Cardiac fibroblast (primary cell): ENCODE measurements around the gene ANLN.

Experiments used
- DNase-seq, 2 donors: peaks; one replicate each; pipeline versions ENCODE4 v3.0.0 to v3.0.0-alpha.2; 2010; ENCODE audit warnings: low read depth in 2 of 2
- H3K4me3 ChIP-seq, 2 donors: replicated peaks in 1 of 2; 1 replicate in 1 of 2; 2 replicates in 1 of 2; pipeline ENCODE4 v1.5.1; 2011; ENCODE audit warnings: low read depth in 2 of 2, low read length in 2 of 2, mild to moderate bottlenecking in 2 of 2, moderate library complexity in 1 of 2
- CTCF ChIP-seq: IDR thresholded peaks from one replicate; pipeline ENCODE4 v1.5.1; 2011; ENCODE audit warnings: low read depth, mild to moderate bottlenecking, low read length, inconsistent platforms

Gene ANLN

GRCh38 chr7:36469236-36469635 is 79.6 kb downstream of the ANLN start:
- no peak for DNase-seq
- no peak overlapping the region for H3K4me3 ChIP-seq
- no peak for TF ChIP-seq CTCF

GRCh38 chr7:36472141-36472729 is 82.6 kb downstream of the ANLN start:
- no peak for DNase-seq
- H3K4me3 ChIP-seq, result no peak overlapping the region
- no peak for TF ChIP-seq CTCF

GRCh38 chr7:36473454-36474282 is 84.0 kb downstream of the ANLN start:
- peak; percentile 24 to 59 for DNase-seq
- H3K4me3 ChIP-seq, result no peak overlapping the region
- peak; percentile 57 for TF ChIP-seq CTCF

GRCh38 chr7:36474283-36475010 is 84.8 kb downstream of the ANLN start:
- no peak for TF ChIP-seq CTCF
- DNase-seq, result peak; percentile 31 to 54
- no peak overlapping the region for H3K4me3 ChIP-seq

- TF ChIP-seq CTCF, result no peak
- H3K4me3 ChIP-seq, result no peak overlapping the region
- DNase-seq, result no peak
These were observed 85.3 kb downstream of the ANLN start for GRCh38 chr7:36475011-36475342.

GRCh38 chr7:36475381-36475780 is 85.7 kb downstream of the ANLN start:
- no peak overlapping the region for H3K4me3 ChIP-seq
- no peak for TF ChIP-seq CTCF
- no peak for DNase-seq
